GM12801 (cell line): ENCODE data around the gene CPNE5.

Experiments
- TF ChIP-seq, protein P1 (sequence below): IDR thresholded peaks from one replicate; pipeline ENCODE4 v1.5.1; 2011; ENCODE audit warnings: control low read depth; ENCODE audit not compliant: insufficient read length; ENCODE audit errors: extremely low read depth

Gene CPNE5

DNA sequence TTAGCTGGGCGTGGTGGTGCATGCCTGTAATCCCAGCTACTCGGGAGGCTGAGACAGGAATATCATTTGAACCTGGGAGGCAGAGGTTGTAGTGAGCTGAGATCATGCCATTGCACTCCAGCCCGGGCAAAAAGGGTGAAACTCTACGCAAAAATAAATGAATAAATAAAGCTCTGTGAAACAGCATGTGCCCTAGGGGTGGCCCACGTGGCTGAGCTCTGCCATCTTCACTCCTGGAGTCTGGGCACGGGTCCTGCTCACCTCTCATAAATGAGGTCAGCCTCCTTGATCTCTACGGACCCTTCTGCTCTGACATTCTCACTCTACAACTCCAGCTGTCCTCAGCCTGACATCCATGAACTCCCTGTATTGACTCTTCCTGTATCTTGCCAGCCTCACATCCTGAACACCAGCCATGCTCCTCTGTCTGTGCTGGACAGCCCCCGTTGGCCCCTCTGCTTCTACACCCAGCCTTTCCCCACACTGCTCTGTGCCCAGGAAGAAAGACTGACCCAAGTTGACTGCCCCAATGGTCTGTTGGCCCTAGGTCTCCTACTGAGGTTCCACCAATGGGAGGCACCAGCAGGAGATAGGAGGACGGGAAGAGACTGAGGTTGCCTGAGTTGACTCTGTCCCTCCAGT, 21.9 kb downstream of the CPNE5 start:
- TF ChIP-seq, protein P1, sequence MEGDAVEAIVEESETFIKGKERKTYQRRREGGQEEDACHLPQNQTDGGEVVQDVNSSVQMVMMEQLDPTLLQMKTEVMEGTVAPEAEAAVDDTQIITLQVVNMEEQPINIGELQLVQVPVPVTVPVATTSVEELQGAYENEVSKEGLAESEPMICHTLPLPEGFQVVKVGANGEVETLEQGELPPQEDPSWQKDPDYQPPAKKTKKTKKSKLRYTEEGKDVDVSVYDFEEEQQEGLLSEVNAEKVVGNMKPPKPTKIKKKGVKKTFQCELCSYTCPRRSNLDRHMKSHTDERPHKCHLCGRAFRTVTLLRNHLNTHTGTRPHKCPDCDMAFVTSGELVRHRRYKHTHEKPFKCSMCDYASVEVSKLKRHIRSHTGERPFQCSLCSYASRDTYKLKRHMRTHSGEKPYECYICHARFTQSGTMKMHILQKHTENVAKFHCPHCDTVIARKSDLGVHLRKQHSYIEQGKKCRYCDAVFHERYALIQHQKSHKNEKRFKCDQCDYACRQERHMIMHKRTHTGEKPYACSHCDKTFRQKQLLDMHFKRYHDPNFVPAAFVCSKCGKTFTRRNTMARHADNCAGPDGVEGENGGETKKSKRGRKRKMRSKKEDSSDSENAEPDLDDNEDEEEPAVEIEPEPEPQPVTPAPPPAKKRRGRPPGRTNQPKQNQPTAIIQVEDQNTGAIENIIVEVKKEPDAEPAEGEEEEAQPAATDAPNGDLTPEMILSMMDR, result no peak

DNA sequence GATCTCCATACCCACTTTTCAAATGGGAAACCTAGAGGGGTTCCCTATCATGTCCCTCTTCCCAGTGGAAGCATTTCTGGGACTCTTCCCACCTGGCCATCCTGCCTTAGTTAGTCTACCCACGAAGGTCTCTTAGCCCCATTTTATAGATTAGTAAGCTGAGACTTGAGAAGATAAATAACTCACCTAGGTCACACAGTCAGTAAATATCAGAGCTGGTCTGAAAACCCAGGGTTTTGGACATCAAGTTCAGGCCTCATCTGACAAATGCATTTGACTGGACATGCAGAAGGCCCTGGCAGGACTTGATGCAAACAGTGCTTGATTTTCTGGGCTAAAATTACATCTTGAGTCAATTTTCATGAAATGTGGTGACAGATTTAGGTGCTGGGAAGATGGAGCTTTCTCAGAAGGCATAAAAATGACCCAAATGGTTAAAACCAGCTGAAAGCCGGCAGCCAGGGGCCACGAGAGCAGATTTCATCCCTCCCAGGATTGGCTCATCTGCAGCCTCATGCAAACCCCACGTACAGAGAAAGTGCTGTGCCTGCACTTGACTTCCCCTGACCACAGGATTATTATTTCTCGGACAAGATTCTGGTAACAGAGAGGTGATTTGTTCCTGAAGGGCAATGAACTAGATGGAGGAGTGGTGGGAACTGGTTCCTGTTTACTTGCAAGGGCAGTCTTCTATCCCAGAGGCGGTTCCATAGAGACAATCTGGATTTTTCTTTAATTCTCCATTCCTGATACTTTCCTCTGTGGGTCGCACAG, 23.1 kb downstream of the CPNE5 start:
- TF ChIP-seq, protein P1, result no peak

DNA sequence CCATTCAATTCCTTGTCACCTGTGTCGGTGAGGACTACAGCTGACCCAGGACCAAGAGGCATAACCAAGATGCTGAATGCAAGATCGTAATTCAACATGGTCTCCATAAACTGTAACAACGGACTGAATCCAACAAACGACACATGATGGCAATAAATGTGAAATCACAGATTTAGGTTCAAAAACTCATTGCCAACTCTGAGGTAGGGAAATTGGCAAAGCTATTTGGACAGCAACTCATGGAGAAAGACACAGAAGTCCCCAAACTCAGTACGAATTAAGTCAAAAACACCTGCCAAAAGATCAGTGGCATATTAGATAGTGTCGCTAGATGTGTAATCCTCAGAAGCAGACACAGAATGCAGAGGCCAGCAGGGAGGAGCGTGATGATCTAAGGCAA, 25.0 kb downstream of the CPNE5 start:
- TF ChIP-seq, protein P1, result no peak

DNA sequence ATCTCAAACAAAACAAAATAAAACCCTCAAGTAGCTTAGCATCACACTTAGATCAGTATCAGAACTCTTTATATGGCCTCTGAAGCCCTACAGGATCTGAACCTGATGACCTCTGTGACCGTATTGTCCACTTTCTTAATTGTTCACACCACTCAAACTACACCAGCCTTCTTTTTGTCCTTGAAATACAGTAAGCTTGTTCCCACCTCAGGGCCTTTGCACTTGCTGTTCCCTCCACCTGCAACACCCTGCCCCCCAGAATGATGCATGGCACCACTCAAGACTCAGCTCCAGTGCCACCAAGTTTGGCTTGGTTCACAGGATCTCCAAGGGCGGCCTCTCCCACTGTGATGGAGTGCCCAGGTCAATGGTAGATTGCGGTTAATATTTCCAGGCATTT, 25.7 kb downstream of the CPNE5 start:
- TF ChIP-seq, protein P1, result no peak

DNA sequence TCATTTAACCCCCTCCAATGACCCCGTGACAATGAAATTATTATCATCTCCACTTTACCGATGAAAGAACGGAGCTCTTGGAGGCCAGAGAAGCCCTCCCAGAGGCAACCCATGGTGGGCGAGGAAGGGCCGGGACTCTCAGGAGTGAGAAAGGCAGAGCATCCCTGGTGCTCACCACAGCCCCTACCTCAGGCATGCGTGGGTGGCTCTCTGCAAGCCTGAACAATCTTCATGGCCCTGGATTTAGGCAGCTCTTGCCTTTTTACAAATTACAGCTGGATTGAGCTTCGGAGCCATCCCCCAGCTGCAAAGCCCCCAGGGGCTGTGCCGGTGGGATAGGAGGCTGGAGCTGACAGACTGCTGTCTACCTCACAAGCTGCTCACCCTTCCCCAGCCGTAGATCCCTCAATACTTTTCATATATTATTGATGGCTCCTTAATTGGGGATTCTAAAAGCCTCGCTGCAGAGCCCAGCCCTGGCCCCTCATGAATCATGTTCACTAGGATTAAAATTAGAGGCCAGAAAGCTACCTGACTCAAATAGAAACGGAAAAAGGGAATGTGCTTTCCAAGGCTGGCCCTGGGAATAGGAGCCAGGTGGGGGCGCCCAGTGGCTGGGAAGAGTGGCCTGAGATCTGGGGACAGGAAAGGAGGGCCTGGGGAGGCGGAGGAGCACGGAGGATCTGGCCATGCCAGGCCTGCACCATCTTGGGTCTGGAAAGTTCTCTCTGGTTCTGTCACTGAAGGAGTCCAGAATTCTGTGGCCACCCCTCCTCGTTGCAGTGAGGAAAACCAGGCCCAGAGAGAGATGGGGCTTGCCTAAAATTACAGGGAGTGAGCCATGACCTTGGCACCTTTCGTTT, 29.1 kb downstream of the CPNE5 start:
- TF ChIP-seq, protein P1, result no peak

DNA sequence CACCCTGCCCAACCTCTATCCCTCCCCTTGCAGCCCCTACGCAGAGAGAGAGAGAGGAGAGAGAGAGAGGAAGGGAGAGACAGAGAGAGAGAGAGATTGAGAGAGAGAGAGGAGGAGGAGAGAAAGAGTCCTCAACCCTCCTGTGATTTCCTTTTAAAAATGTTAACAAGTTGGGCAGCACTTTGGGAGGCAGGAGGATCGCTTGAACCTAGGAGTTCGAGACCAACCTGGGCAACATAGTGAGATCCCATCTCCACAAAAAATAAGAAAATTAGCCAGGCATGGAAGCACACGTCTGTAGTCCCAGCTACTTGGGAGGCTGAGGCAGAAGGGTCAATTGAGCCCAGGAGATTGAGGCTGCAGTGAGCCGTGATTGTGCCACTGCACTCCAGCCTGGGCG, 30.1 kb downstream of the CPNE5 start:
- TF ChIP-seq, protein P1, result no peak

DNA sequence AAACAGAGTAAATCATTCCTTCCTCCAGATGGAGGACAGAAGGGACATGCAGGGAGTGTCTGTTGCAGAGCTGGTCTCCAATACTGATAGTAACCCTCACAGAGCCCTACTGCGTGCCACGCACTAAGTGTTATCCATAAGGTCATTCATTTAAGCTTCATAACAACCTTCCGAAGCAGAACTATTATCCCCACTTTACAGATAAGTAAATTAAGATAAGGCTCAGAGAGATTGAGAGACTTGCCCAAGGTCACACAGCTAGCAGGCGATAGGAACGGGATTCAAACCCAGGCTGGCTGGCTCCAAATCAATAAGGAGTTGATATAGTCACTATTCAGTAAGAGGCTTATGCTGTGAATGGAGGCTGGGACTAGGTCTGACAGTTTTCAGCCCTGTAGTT, 30.6 kb downstream of the CPNE5 start:
- TF ChIP-seq, protein P1, result no peak
